ENCODE data around the gene CWF19L1. TPM values are rescaled to one million over a fixed set of nuclear protein-coding genes. Genes with fewer than 3 reads are reported as not detected.

Gene CWF19L1
- total RNA-seq, 5 donors from 2014 or later (not counting 1 experiment from before 2014, with no cell fraction given), result 37.2 to 43.9 (median 39.2) TPM

GRCh38 chr10:100239851-100240250, 27.6 kb downstream of the CWF19L1 start:
- no peak overlapping the region for H3K4me3 ChIP-seq (ENCODE audit: control insufficient read depth in 1 of 2, extremely low read depth in 1 of 2, low read length in 1 of 2)
- ATAC-seq (replicated peaks in 1 of 4) (no peak), DNase-seq (no peak)
- Mint-ChIP-seq H3K36me3 (peaks cover 53% of the 10 kb centered on the region), H3K4me1 (peaks cover 0 to 3% (median 2%) of the 10 kb centered on the region in 3 donors), H3K4me3 (no peak overlapping the region), H3K9me3 (no peaks in the 10 kb centered on the region), H3K27me3 (no peaks in the 10 kb centered on the region), H3K27ac (no peak overlapping the region)
- H3K27me3 ChIP-seq (replicated peaks in 1 of 2; ENCODE audit: control insufficient read depth in 2 of 2, extremely low read depth in 1 of 2, insufficient read depth in 2 of 2, low read length in 1 of 2), result no peaks in the 10 kb centered on the region
- no peaks in the 10 kb centered on the region for H3K9me3 ChIP-seq
- POLR2A ChIA-PET, result no interaction called here
- H3K36me3 ChIP-seq (ENCODE audit: control insufficient read depth in 2 of 2, extremely low read depth in 1 of 2, insufficient read depth in 1 of 2, low read length in 1 of 2), result peaks cover 11 to 81% of the 10 kb centered on the region in 2 donors
- H3K4me1 ChIP-seq (ENCODE audit: control insufficient read depth in 1 of 2, extremely low read depth in 1 of 2, insufficient read depth in 2 of 2, low read length in 2 of 2), result no peaks in the 10 kb centered on the region
- CTCF ChIA-PET, result interaction anchor here in 1 of 2 donors (0.6 kb wide), 1 partner anchor 16 kb away, joined by 4 read pairs; no protein-coding TSS in a partner anchor
- H3K27ac ChIP-seq (ENCODE audit: low read length), result no peak overlapping the region
- no CpG with 5 or more reads among the region's 3 CpGs for WGBS (ENCODE audit: insufficient coverage)

- no peak overlapping the region for H3K4me3 Mint-ChIP-seq
- DNase-seq, result no peak
- H3K27me3 Mint-ChIP-seq, result no peaks in the 10 kb centered on the region
- H3K27me3 ChIP-seq (replicated peaks in 1 of 2; ENCODE audit: control insufficient read depth in 2 of 2, extremely low read depth in 1 of 2, insufficient read depth in 2 of 2, low read length in 1 of 2), result no peaks in the 10 kb centered on the region
- WGBS (ENCODE audit: insufficient coverage), result 80% methylated on average over 3 of the region's 7 CpGs
- ChIA-PET CTCF (no interaction called here), POLR2A (interaction anchor here in 1 of 2 donors (0.5 kb wide), 1 partner anchor 20 kb away, joined by 5 read pairs; no protein-coding TSS in a partner anchor)
- H3K36me3 ChIP-seq (ENCODE audit: control insufficient read depth in 2 of 2, extremely low read depth in 1 of 2, insufficient read depth in 1 of 2, low read length in 1 of 2), result peaks cover 11 to 83% of the 10 kb centered on the region in 2 donors
- no peaks in the 10 kb centered on the region for H3K9me3 ChIP-seq
- H3K4me1 Mint-ChIP-seq, result peaks cover 0 to 3% (median 2%) of the 10 kb centered on the region in 3 donors
- H3K4me3 ChIP-seq (ENCODE audit: control insufficient read depth in 1 of 2, extremely low read depth in 1 of 2, low read length in 1 of 2), result no peak overlapping the region
- no peaks in the 10 kb centered on the region for H3K4me1 ChIP-seq (ENCODE audit: control insufficient read depth in 1 of 2, extremely low read depth in 1 of 2, insufficient read depth in 2 of 2, low read length in 2 of 2)
- no peak overlapping the region for H3K27ac Mint-ChIP-seq
- ATAC-seq (replicated peaks in 1 of 4), result no peak
- H3K36me3 Mint-ChIP-seq, result peaks cover 58% of the 10 kb centered on the region
- H3K9me3 Mint-ChIP-seq, result no peaks in the 10 kb centered on the region
- H3K27ac ChIP-seq (ENCODE audit: low read length), result no peak overlapping the region
Measured at GRCh38 chr10:100238429-100238828, 29.0 kb downstream of the CWF19L1 start.

DNA sequence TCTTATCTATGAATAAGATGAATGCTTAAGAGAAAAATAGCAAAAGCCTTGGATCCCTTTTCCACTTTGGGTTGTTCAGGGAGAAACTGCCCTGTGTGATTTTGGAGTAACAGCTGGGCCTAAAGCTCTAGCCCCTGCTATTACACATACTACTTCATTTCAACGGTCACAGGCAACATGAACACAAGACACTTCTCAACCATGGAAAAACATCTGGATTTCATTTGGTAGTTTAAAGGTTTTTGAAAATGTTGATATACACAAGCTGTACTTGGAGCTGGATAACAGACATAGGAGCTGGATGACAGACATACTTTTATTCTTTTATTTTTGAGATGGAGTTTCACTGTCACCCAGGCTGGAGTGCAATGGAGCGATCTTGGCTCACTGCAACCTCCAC, 35.3 kb downstream of the CWF19L1 start:
- ATAC-seq (replicated peaks in 1 of 4) (no peak), DNase-seq (no peak)
- Histone ChIP-seq H3K27ac (ENCODE audit: low read length) (no peak overlapping the region), H3K4me1 (ENCODE audit: control insufficient read depth in 1 of 2, extremely low read depth in 1 of 2, insufficient read depth in 2 of 2, low read length in 2 of 2) (peaks cover 7 to 23% of the 10 kb centered on the region in 2 experiments), H3K4me3 (ENCODE audit: control insufficient read depth in 1 of 2, extremely low read depth in 1 of 2, low read length in 1 of 2) (no peak overlapping the region), H3K27me3 (replicated peaks in 1 of 2; ENCODE audit: control insufficient read depth in 2 of 2, extremely low read depth in 1 of 2, insufficient read depth in 2 of 2, low read length in 1 of 2) (no peaks in the 10 kb centered on the region), H3K9me3 (no peaks in the 10 kb centered on the region), H3K36me3 (ENCODE audit: control insufficient read depth in 2 of 2, extremely low read depth in 1 of 2, insufficient read depth in 1 of 2, low read length in 1 of 2) (peaks cover 2 to 49% of the 10 kb centered on the region in 2 donors)
- Mint-ChIP-seq H3K36me3 (peaks cover 29% of the 10 kb centered on the region), H3K4me1 (peaks cover 28 to 31% (median 28%) of the 10 kb centered on the region in 3 donors), H3K27ac (no peak overlapping the region), H3K9me3 (peaks cover 0 to 8% (median 0%) of the 10 kb centered on the region in 3 donors), H3K27me3 (no peaks in the 10 kb centered on the region), H3K4me3 (no peak overlapping the region)
- POLR2A ChIA-PET, result interaction anchor here in 1 of 2 donors (0.5 kb wide), 1 partner anchor 41 kb away, joined by 4 read pairs; no protein-coding TSS in a partner anchor
- 100% methylated on average over 1 of the region's 2 CpGs for WGBS (ENCODE audit: insufficient coverage)
- CTCF ChIA-PET, result interaction anchor here in 1 of 2 donors (1.3 kb wide), 1 partner anchor 36 kb away, joined by 4 read pairs; no protein-coding TSS in a partner anchor

GRCh38 chr10:100229819-100230422, 37.5 kb downstream of the CWF19L1 start:
- H3K27ac Mint-ChIP-seq, result peak overlapping the region; percentile 86 to 93
- Histone ChIP-seq H3K27ac (ENCODE audit: low read length) (peak overlapping the region; percentile 85), H3K4me1 (ENCODE audit: control insufficient read depth in 1 of 2, extremely low read depth in 1 of 2, insufficient read depth in 2 of 2, low read length in 2 of 2) (peaks cover 9 to 23% of the 10 kb centered on the region in 2 experiments), H3K36me3 (ENCODE audit: control insufficient read depth in 2 of 2, extremely low read depth in 1 of 2, insufficient read depth in 1 of 2, low read length in 1 of 2) (peaks cover 2 to 40% of the 10 kb centered on the region in 2 donors), H3K4me3 (ENCODE audit: control insufficient read depth in 1 of 2, extremely low read depth in 1 of 2, low read length in 1 of 2) (peak overlapping the region; percentile 95 to 96), H3K9me3 (no peaks in the 10 kb centered on the region), H3K27me3 (replicated peaks in 1 of 2; ENCODE audit: control insufficient read depth in 2 of 2, extremely low read depth in 1 of 2, insufficient read depth in 2 of 2, low read length in 1 of 2) (no peaks in the 10 kb centered on the region)
- peaks cover 36 to 40% (median 36%) of the 10 kb centered on the region in 3 donors for H3K4me1 Mint-ChIP-seq
- ATAC-seq (replicated peaks in 1 of 4) (no peak), DNase-seq (no peak)
- H3K36me3 Mint-ChIP-seq, result peaks cover 20% of the 10 kb centered on the region
- 73% methylated on average over 18 of the region's 21 CpGs for WGBS (ENCODE audit: insufficient coverage)
- ChIA-PET CTCF (no interaction called here), POLR2A (no interaction called here)
- peaks cover 0 to 8% (median 0%) of the 10 kb centered on the region in 3 donors for H3K9me3 Mint-ChIP-seq
- no peaks in the 10 kb centered on the region for H3K27me3 Mint-ChIP-seq
- H3K4me3 Mint-ChIP-seq, result peak overlapping the region; percentile 85 to 89 (median 87)

- H3K4me3 ChIP-seq (ENCODE audit: control insufficient read depth in 1 of 2, extremely low read depth in 1 of 2, low read length in 1 of 2), result no peak overlapping the region
- H3K9me3 ChIP-seq, result no peaks in the 10 kb centered on the region
- Mint-ChIP-seq H3K27ac (no peak overlapping the region), H3K36me3 (peaks cover 47% of the 10 kb centered on the region), H3K9me3 (no peaks in the 10 kb centered on the region), H3K27me3 (no peaks in the 10 kb centered on the region), H3K4me3 (no peak overlapping the region), H3K4me1 (peaks cover 24 to 26% (median 24%) of the 10 kb centered on the region in 3 donors)
- POLR2A ChIA-PET, result no interaction called here
- CTCF ChIA-PET, result interaction anchor here in 1 of 2 donors (0.6 kb wide), 1 partner anchor 639 kb away, joined by 3 read pairs; no protein-coding TSS in a partner anchor
- DNase-seq, result no peak
- H3K4me1 ChIP-seq (ENCODE audit: control insufficient read depth in 1 of 2, extremely low read depth in 1 of 2, insufficient read depth in 2 of 2, low read length in 2 of 2), result peaks cover 8 to 11% of the 10 kb centered on the region in 2 experiments
- WGBS (ENCODE audit: insufficient coverage), result no CpG with 5 or more reads among the region's 5 CpGs
- no peak for ATAC-seq (replicated peaks in 1 of 4)
- peaks cover 0 to 56% of the 10 kb centered on the region in 2 donors for H3K36me3 ChIP-seq (ENCODE audit: control insufficient read depth in 2 of 2, extremely low read depth in 1 of 2, insufficient read depth in 1 of 2, low read length in 1 of 2)
- H3K27ac ChIP-seq (ENCODE audit: low read length), result no peak overlapping the region
- no peaks in the 10 kb centered on the region for H3K27me3 ChIP-seq (replicated peaks in 1 of 2; ENCODE audit: control insufficient read depth in 2 of 2, extremely low read depth in 1 of 2, insufficient read depth in 2 of 2, low read length in 1 of 2)
Measured at GRCh38 chr10:100223879-100224278, 43.6 kb downstream of the CWF19L1 start.

DNA sequence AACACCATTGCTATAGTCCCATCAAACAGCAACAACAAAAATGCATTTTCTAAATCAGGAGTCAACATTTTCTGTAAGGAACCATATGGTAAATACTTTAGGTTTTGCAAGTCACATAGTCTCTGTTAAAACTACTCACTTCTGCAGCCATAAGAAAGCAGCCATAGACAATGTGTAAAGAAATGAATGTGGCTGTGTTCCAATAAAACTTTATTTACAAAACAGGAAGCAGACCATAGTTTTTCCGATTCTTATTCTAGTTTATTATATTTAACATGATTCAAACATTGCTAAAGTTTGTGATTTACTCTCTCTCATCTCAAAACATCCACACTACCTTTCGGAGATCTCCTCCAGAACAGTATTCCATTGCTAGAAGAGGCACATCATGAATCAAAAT, 44.9 kb downstream of the CWF19L1 start:
- peaks cover 11 to 14% (median 11%) of the 10 kb centered on the region in 3 donors for H3K4me1 Mint-ChIP-seq
- no peak overlapping the region for H3K27ac Mint-ChIP-seq
- peaks cover 56% of the 10 kb centered on the region for H3K36me3 Mint-ChIP-seq
- H3K27ac ChIP-seq (ENCODE audit: low read length), result no peak overlapping the region
- H3K9me3 ChIP-seq, result no peaks in the 10 kb centered on the region
- peaks cover 0 to 69% of the 10 kb centered on the region in 2 donors for H3K36me3 ChIP-seq (ENCODE audit: control insufficient read depth in 2 of 2, extremely low read depth in 1 of 2, insufficient read depth in 1 of 2, low read length in 1 of 2)
- DNase-seq (no peak), ATAC-seq (replicated peaks in 1 of 4) (no peak)
- no CpG with 5 or more reads among the region's 2 CpGs for WGBS (ENCODE audit: insufficient coverage)
- peaks cover 0 to 2% of the 10 kb centered on the region in 2 experiments for H3K4me1 ChIP-seq (ENCODE audit: control insufficient read depth in 1 of 2, extremely low read depth in 1 of 2, insufficient read depth in 2 of 2, low read length in 2 of 2)
- H3K4me3 ChIP-seq (ENCODE audit: control insufficient read depth in 1 of 2, extremely low read depth in 1 of 2, low read length in 1 of 2), result no peak overlapping the region
- no peaks in the 10 kb centered on the region for H3K27me3 Mint-ChIP-seq
- no peaks in the 10 kb centered on the region for H3K9me3 Mint-ChIP-seq
- H3K27me3 ChIP-seq (replicated peaks in 1 of 2; ENCODE audit: control insufficient read depth in 2 of 2, extremely low read depth in 1 of 2, insufficient read depth in 2 of 2, low read length in 1 of 2), result no peaks in the 10 kb centered on the region
- ChIA-PET POLR2A (no interaction called here), CTCF (no interaction called here)
- H3K4me3 Mint-ChIP-seq, result no peak overlapping the region
